Psoas muscle (tissue), 8 donors: ENCODE measurements around the gene RAB17. TPM values are rescaled to one million over a fixed set of nuclear protein-coding genes. Genes with fewer than 3 reads are reported as not detected.

Experiments used
- ATAC-seq, 4 donors: fragments of 200-7000 bp; cut with Tn5 transposase; one replicate each; pipeline ENCODE4 v1.9.1; 2020; ENCODE audit warnings: moderate library complexity in 3 of 4, mild to moderate bottlenecking in 2 of 4
- DNase-seq, 2 donors: peaks; one replicate each; pipeline ENCODE4 v3.0.0-alpha.2; 2020
- H3K27ac ChIP-seq: fragments of 200-600 bp; one replicate; pipeline ENCODE4 v1.8.0; 2022
- H3K27me3 ChIP-seq, 3 donors: fragments of 200-600 bp in 1 of 3; one replicate each; pipeline versions ENCODE4 v1.6.1 to v1.8.0; 2013 to 2022; ENCODE audit warnings: low read length in 2 of 3, mild to moderate bottlenecking in 2 of 3, moderate library complexity in 1 of 3; ENCODE audit not compliant: insufficient read depth in 3 of 3
- H3K36me3 ChIP-seq, 2 donors: fragments of 200-600 bp in 1 of 2; one replicate each; pipeline versions ENCODE4 v1.6.1 to v1.8.0; 2013 to 2022; ENCODE audit warnings: low read depth in 1 of 2, mild to moderate bottlenecking in 1 of 2, moderate library complexity in 1 of 2; ENCODE audit not compliant: insufficient read depth in 1 of 2
- H3K4me1 ChIP-seq: fragments of 200-600 bp; one replicate; pipeline ENCODE4 v1.8.0; 2022
- H3K4me3 ChIP-seq: fragments of 200-600 bp; one replicate; pipeline ENCODE4 v1.8.0; 2022; ENCODE audit warnings: mild to moderate bottlenecking
- H3K9me3 ChIP-seq: fragments of 200-600 bp; one replicate; pipeline ENCODE4 v1.8.0; 2022
- CTCF ChIP-seq: fragments of 200-600 bp; IDR thresholded peaks from one replicate; pipeline ENCODE4 v1.8.0; 2022; ENCODE audit warnings: antibody characterized with exemption
- WGBS, 3 donors: extraction: QIAGEN DNeasy Blood & Tissue Kit; methylation state at CpG; one replicate each; pipeline versions ENCODE4 v1.1.6 to v1.1.7; 2013; 5-methylcytosine and 5-hydroxymethylcytosine counted together
- intact Hi-C, 2 donors: fragments of 100-400 bp; cut with DNase I; formaldehyde crosslinking; loops; one replicate each; pipeline versions ENCODE4 v1.11.0 to v1.14.2; 2022
- polyA plus RNA-seq, 3 donors: library from polyadenylated mRNA; stranded (reverse); fragments of 200-250 nt; gene quantifications; one replicate each; pipeline ENCODE4 v1.2.3, GENCODE V29; 2013
- total RNA-seq, 4 donors: library from RNA; stranded (reverse); fragmentation: NEBNext Ultra II Directional in 2 of 4; extraction: Animal tissue kit (Norgen Biotek cat#: 25700) in 2 of 4; gene quantifications; one replicate each; pipeline versions ENCODE4 v1.2.1 to v1.2.4, GENCODE V29; 2021 to 2023
- donor health status: healthy with polysubstance abuse.
- donor health status: DM: no; HTN: no; CAD: no; lungs with moderate emphysema.
- donor health status: Bipolar disorder and iron deficiency.
- donor health status: healthy.
- donor health status: DM: yes; HTN: yes; CAD: no.
- donor health status: DM: no; HTN: no; CAD: no.
- donor health status: DM: no; HTN: no; CAD: no.
- donor health status: DM: yes; HTN: yes; CAD: no.

Gene RAB17
- total and polyA plus RNA-seq, 7 donors: 0.52 to 1.5 (median 1.2) TPM

GRCh38 chr2:237532160-237532559, 58.4 kb downstream of the RAB17 start:
- 70 to 76% (median 71%) methylated on average over 11 of the region's 11 CpGs for WGBS, 3 donors
- DNase-seq: no peak
- no peaks in the 10 kb centered on the region for H3K9me3 ChIP-seq

GRCh38 chr2:237530472-237531433, 59.8 kb downstream of the RAB17 start:
- no peak for ATAC-seq
- no peak overlapping the region for H3K4me3 ChIP-seq
- WGBS, 3 donors: 86 to 91% (median 90%) methylated on average over 12 of the region's 12 CpGs
- no peaks in the 10 kb centered on the region for H3K4me1 ChIP-seq
- H3K27me3 ChIP-seq: no peaks in the 10 kb centered on the region
- TF ChIP-seq CTCF: no peak
- H3K27ac ChIP-seq: no peak overlapping the region
- DNase-seq: no peak
- intact Hi-C loops: no loop called here
- H3K36me3 ChIP-seq: no peaks in the 10 kb centered on the region
- H3K9me3 ChIP-seq: no peaks in the 10 kb centered on the region

More at GRCh38 chr2:237532160-237532559, 58.4 kb downstream of the RAB17 start:
- Histone ChIP-seq H3K4me3 (no peak overlapping the region), H3K36me3 (no peaks in the 10 kb centered on the region), H3K27ac (no peak overlapping the region), H3K27me3 (no peaks in the 10 kb centered on the region), H3K4me1 (no peaks in the 10 kb centered on the region)
- ATAC-seq: no peak
- intact Hi-C loops: no loop called here
- TF ChIP-seq CTCF: no peak

GRCh38 chr2:237529452-237530402, 60.8 kb downstream of the RAB17 start:
- Histone ChIP-seq H3K36me3 (no peaks in the 10 kb centered on the region), H3K27ac (no peak overlapping the region), H3K9me3 (no peaks in the 10 kb centered on the region), H3K4me1 (no peaks in the 10 kb centered on the region), H3K4me3 (no peak overlapping the region), H3K27me3 (no peaks in the 10 kb centered on the region)
- ATAC-seq (no peak), DNase-seq (no peak)
- intact Hi-C loops: no loop called here
- TF ChIP-seq CTCF: no peak
- WGBS, 3 donors: 83 to 88% (median 84%) methylated on average over 19 of the region's 19 CpGs

GRCh38 chr2:237527766-237528165, 62.8 kb downstream of the RAB17 start:
- DNase-seq (no peak), ATAC-seq (no peak)
- H3K4me1 ChIP-seq: no peaks in the 10 kb centered on the region
- TF ChIP-seq CTCF: no peak
- 95 to 98% (median 96%) methylated on average over 5 of the region's 5 CpGs for WGBS, 3 donors
- no peaks in the 10 kb centered on the region for H3K27me3 ChIP-seq
- intact Hi-C loops: no loop called here
- no peaks in the 10 kb centered on the region for H3K9me3 ChIP-seq
- H3K4me3 ChIP-seq: no peak overlapping the region
- no peaks in the 10 kb centered on the region for H3K36me3 ChIP-seq
- no peak overlapping the region for H3K27ac ChIP-seq
